ENCODE data around the gene MAEA. TPM values are rescaled to one million over a fixed set of nuclear protein-coding genes. Genes with fewer than 3 reads are reported as not detected.
A peak's percentile ranks its signal among the peaks of the same experiment; 100 is the strongest.

The MAEA gene
- total and polyA plus RNA-seq, 9 of the 15 experiments (the other 6 are each of a cell fraction or from before 2014, with no cell fraction given) = 2.1 to 86.5 (median 45.0) TPM

GRCh38 chr4:1249731-1250526, 39.8 kb upstream of the MAEA start (continued):
- TF ChIP-seq EWSR1 (IDR thresholded peaks at IDR 0.05; ENCODE audit: borderline replicate concordance, low read depth, partially characterized antibody) = no peak
- no peak for TF ChIP-seq TRIM28 (IDR thresholded peaks at IDR 0.05)
- TF ChIP-seq ARID2 (IDR thresholded peaks at IDR 0.05) = no peak
- no peak for TF ChIP-seq POLR2A (conservative IDR thresholded peaks at IDR 0.05)
- no peak for TF ChIP-seq RHOXF2B (CRISPR knock-in tag; conservative IDR thresholded peaks at IDR 0.05)
- 0 out of 2 replicates have a peak, but pooled peaks have one; percentile 36 for TF ChIP-seq ARID4B (CRISPR knock-in tag; IDR thresholded peaks at IDR 0.05)
- TF ChIP-seq ZBTB40 (IDR thresholded peaks at IDR 0.05) = peak; percentile 27; the same call in 1 of the 2 replicates
- no peak for TF ChIP-seq ZBTB40 (CRISPR knock-in tag; IDR thresholded peaks at IDR 0.05)
- no peak for TF ChIP-seq SREBF1 (IDR thresholded peaks at IDR 0.05; ENCODE audit: borderline replicate concordance, low read depth, low read length)
